ENCODE measurements around the gene ARID4B. TPM values are rescaled to one million over a fixed set of nuclear protein-coding genes. Genes with fewer than 3 reads are reported as not detected.

Gene ARID4B
- total and polyA plus RNA-seq, 5 donors: 10.8 to 22.4 (median 20.7) TPM

DNA sequence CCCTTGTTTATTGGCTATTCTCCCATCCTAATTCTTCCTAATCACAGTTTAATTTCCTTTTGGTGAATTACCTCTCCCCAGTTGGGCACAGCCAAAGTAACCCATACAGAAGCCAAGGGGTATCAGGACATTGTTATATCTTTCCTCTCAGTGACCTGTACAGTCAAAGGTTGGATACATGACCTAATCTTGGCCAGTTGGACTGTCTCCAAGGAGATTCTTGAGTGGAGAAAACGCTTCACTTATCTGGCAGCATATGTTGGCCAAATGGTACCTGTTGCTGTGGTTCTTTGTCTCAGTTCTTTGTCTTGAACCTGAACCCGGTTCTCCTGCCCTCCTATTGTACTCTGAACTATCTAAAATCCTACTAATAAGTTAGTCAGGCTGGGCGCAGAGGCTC lies 23.9 kb upstream of the ARID4B start:
- Histone ChIP-seq H3K27ac (ENCODE audit: low read length) (no peak overlapping the region), H3K4me3 (ENCODE audit: low read length) (no peak overlapping the region), H3K27me3 (ENCODE audit: control insufficient read depth, insufficient read depth) (no peaks in the 10 kb centered on the region), H3K9me3 (ENCODE audit: control insufficient read depth, low read length) (no peaks in the 10 kb centered on the region), H3K4me1 (ENCODE audit: control insufficient read depth, insufficient read depth, low read length) (peaks cover 1% of the 10 kb centered on the region)
- ATAC-seq: peak; percentile 68 to 93
- intact Hi-C loops (cut with DNase I): loop anchor here in 1 of 4 donors (10.0 kb wide), 1 partner anchor 57 kb away; no protein-coding TSS in a partner anchor
- 43% methylated on average over 3 of the region's 3 CpGs for WGBS
- no peak for DNase-seq

DNA sequence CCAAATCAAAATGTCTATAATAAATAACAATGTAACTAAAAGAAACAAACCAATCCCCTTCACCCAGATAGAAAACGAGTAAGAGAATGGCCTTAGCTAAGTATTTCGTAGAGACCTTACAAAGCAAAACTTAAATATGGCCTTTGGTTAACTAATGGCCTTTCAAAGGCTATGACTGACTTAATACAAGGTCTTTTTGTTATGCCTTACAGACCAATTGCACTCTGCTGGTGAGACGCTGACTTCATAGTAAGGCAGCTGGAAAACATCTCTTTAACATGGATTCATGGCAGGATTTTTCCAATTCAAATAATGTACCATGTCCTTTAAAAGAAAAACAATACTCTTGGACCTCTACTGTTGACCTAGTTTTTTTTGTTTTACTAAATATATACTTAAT lies 23.5 kb upstream of the ARID4B start:
- Histone ChIP-seq H3K4me1 (ENCODE audit: control insufficient read depth, insufficient read depth, low read length) (peaks cover 1% of the 10 kb centered on the region), H3K27me3 (ENCODE audit: control insufficient read depth, insufficient read depth) (no peaks in the 10 kb centered on the region), H3K9me3 (ENCODE audit: control insufficient read depth, low read length) (no peaks in the 10 kb centered on the region), H3K27ac (ENCODE audit: low read length) (no peak overlapping the region), H3K4me3 (ENCODE audit: low read length) (no peak overlapping the region)
- DNase-seq (no peak), ATAC-seq (peak in 1 of 2 donors; percentile 37)
- intact Hi-C loops (cut with DNase I): loop anchor here in 1 of 4 donors (10.0 kb wide), 1 partner anchor 57 kb away; no protein-coding TSS in a partner anchor
- WGBS: 75% methylated on average over 3 of the region's 3 CpGs

DNA sequence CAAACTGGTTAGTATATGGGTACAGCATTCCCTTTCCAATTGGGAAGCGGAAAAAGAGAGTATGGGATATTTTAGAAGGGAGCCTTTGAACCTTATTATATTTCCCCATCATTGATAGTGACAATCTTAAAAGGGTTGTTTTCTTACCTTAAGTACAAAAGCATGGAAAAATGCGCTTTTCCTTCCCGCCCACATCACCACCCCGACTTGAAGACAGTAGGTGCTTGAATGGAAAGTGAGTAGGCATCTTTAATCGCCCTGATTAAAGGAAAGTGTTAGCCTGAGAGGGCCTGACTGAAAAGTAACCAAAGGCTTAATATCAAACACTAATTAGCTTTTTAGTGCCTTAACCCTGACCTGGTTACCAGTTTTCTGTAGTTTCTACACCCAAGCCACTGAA lies 15.7 kb upstream of the ARID4B start:
- WGBS: 92% methylated on average over 5 of the region's 5 CpGs
- ATAC-seq (no peak), DNase-seq (no peak)
- Histone ChIP-seq H3K9me3 (ENCODE audit: control insufficient read depth, low read length) (no peaks in the 10 kb centered on the region), H3K27ac (ENCODE audit: low read length) (no peak overlapping the region), H3K4me1 (ENCODE audit: control insufficient read depth, insufficient read depth, low read length) (no peaks in the 10 kb centered on the region), H3K4me3 (ENCODE audit: low read length) (no peak overlapping the region), H3K27me3 (ENCODE audit: control insufficient read depth, insufficient read depth) (no peaks in the 10 kb centered on the region)
- intact Hi-C loops (cut with DNase I): no loop called here

DNA sequence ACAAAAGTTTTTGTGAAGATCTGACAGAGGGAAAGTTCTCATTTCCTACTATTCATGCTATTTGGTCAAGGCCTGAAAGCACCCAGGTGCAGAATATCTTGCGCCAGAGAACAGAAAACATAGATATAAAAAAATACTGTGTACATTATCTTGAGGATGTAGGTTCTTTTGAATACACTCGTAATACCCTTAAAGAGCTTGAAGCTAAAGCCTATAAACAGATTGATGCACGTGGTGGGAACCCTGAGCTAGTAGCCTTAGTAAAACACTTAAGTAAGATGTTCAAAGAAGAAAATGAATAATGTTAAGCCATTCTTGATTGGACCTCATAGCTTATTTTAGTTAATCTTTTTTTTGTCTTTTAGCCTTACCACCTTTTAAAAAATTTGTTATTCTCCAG lies 14.5 kb upstream of the ARID4B start:
- no peak for ATAC-seq
- intact Hi-C loops (cut with DNase I): no loop called here
- Histone ChIP-seq H3K4me1 (ENCODE audit: control insufficient read depth, insufficient read depth, low read length) (no peaks in the 10 kb centered on the region), H3K27ac (ENCODE audit: low read length) (no peak overlapping the region), H3K4me3 (ENCODE audit: low read length) (no peak overlapping the region), H3K9me3 (ENCODE audit: control insufficient read depth, low read length) (no peaks in the 10 kb centered on the region), H3K27me3 (ENCODE audit: control insufficient read depth, insufficient read depth) (no peaks in the 10 kb centered on the region)
- DNase-seq: no peak
- WGBS: 91% methylated on average over 3 of the region's 3 CpGs

DNA sequence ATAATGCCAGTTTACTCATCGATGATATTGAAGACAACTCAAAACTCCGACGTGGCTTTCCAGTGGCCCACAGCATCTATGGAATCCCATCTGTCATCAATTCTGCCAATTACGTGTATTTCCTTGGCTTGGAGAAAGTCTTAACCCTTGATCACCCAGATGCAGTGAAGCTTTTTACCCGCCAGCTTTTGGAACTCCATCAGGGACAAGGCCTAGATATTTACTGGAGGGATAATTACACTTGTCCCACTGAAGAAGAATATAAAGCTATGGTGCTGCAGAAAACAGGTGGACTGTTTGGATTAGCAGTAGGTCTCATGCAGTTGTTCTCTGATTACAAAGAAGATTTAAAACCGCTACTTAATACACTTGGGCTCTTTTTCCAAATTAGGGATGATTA lies 14.1 kb upstream of the ARID4B start:
- Histone ChIP-seq H3K4me1 (ENCODE audit: control insufficient read depth, insufficient read depth, low read length) (no peaks in the 10 kb centered on the region), H3K27me3 (ENCODE audit: control insufficient read depth, insufficient read depth) (no peaks in the 10 kb centered on the region), H3K9me3 (ENCODE audit: control insufficient read depth, low read length) (no peaks in the 10 kb centered on the region), H3K27ac (ENCODE audit: low read length) (peak overlapping the region; percentile 37), H3K4me3 (ENCODE audit: low read length) (no peak overlapping the region)
- whole genome bisulfite sequencing: 55% methylated on average over 6 of the region's 6 CpGs
- ATAC-seq (no peak), DNase-seq (no peak)
- intact Hi-C loops (cut with DNase I): no loop called here

DNA sequence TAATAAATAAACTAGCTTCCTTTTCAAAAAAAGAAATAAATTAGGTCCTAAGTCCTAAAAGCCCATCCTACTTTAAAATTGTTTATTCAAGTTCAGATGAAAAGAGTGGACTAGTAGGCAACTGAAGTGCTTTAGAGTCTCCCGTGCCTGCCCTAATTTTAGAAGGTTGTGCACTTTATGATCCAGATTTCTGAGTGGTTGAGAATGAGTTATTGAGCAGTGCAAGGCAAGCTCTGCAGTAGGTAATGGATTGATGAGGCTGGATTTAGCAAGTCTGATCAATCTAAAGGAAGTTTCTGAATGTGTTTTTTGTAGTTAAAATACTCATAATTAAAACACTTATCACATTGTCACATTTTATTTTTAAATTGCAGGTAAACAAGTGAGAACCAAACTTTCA lies 13.4 kb upstream of the ARID4B start:
- ATAC-seq: no peak

DNA sequence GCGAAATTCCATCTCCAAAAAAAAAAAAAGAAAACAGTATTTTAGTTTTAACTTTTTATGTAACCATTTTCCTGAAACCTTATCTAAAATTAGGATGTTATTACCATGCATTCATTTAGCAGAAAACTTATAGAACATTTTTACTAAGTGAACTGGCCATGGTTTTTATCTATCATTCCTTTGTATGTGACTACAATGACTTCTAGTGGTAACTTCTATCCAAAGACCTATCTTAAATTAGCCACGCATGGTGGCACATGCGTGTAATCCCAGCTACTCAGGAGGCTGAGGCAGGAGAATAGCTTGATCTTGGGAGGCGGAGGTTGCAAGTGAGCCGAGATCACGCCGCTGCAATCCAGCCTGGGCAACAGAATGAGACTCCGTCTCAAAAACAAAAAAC lies 11.8 kb upstream of the ARID4B start:
- Histone ChIP-seq H3K27me3 (ENCODE audit: control insufficient read depth, insufficient read depth) (no peaks in the 10 kb centered on the region), H3K4me1 (ENCODE audit: control insufficient read depth, insufficient read depth, low read length) (no peaks in the 10 kb centered on the region), H3K27ac (ENCODE audit: low read length) (no peak overlapping the region), H3K4me3 (ENCODE audit: low read length) (no peak overlapping the region), H3K9me3 (ENCODE audit: control insufficient read depth, low read length) (no peaks in the 10 kb centered on the region)
- no peak for DNase-seq
- ATAC-seq: no peak
- intact Hi-C loops (cut with DNase I): loop anchor here in 1 of 4 donors (10.0 kb wide), 1 partner anchor 85 kb away; no protein-coding TSS in a partner anchor
- WGBS: 84% methylated on average over 8 of the region's 8 CpGs

More for the DNA sequence above, 13.4 kb upstream of the ARID4B start:
- Histone ChIP-seq H3K4me3 (ENCODE audit: low read length) (no peak overlapping the region), H3K27me3 (ENCODE audit: control insufficient read depth, insufficient read depth) (no peaks in the 10 kb centered on the region), H3K27ac (ENCODE audit: low read length) (no peak overlapping the region), H3K9me3 (ENCODE audit: control insufficient read depth, low read length) (no peaks in the 10 kb centered on the region), H3K4me1 (ENCODE audit: control insufficient read depth, insufficient read depth, low read length) (no peaks in the 10 kb centered on the region)
- DNase-seq: no peak
- intact Hi-C loops (cut with DNase I): no loop called here
- 54% methylated on average over 1 of the region's 1 CpG for WGBS

DNA sequence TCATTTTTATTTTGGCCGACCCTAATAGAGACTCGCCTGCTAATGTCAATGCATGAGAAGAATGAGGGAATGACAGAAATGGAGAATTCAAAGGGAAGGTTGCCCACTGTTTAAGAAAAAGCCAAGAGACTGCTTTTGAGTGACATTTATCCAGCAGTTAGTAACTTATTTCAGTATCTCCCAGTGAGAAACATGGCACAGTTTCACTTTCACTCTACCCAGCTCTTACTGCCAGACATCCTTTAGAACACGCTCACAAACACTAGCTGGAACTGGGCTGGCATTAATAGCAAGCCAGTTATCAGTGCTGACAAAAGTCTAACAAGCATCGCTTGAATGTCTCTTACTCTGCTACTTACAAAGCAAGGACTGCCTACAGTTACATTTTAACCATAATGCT lies 8.9 kb upstream of the ARID4B start:
- DNase-seq: no peak
- Histone ChIP-seq H3K27me3 (ENCODE audit: control insufficient read depth, insufficient read depth) (no peaks in the 10 kb centered on the region), H3K9me3 (ENCODE audit: control insufficient read depth, low read length) (no peaks in the 10 kb centered on the region), H3K4me3 (ENCODE audit: low read length) (no peak overlapping the region), H3K4me1 (ENCODE audit: control insufficient read depth, insufficient read depth, low read length) (no peaks in the 10 kb centered on the region), H3K27ac (ENCODE audit: low read length) (no peak overlapping the region)
- peak; percentile 78 to 89 for ATAC-seq
- intact Hi-C loops (cut with DNase I): loop anchor here in 1 of 4 donors (10.0 kb wide), 1 partner anchor 82 kb away; no protein-coding TSS in a partner anchor
- WGBS: 71% methylated on average over 4 of the region's 4 CpGs

DNA sequence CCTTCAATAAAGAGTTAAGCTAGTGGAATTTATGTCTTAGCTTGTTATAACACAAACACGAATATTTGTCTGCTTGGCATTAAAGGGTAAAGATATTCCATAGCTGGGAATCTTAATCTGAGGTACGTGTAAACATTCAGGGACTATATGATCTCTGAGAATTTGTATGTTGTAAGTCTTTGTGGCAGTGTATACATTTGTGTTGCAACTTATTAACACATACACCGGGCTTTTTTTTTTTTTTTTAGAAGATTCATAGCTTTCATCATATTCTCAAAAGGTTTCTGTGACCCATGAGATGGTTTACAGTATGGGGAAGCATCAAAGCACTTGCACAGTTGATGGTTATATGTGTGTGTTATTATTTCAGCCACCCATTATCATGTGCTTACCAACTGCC lies 3.4 kb upstream of the ARID4B start:
- H3K4me1 ChIP-seq (ENCODE audit: control insufficient read depth, insufficient read depth, low read length): no peaks in the 10 kb centered on the region
- H3K4me3 ChIP-seq (ENCODE audit: low read length): no peak overlapping the region
- ATAC-seq (no peak), DNase-seq (no peak)
- H3K27ac ChIP-seq (ENCODE audit: low read length): no peak overlapping the region
- 46% methylated on average over 3 of the region's 3 CpGs for WGBS
- no peaks in the 10 kb centered on the region for H3K27me3 ChIP-seq (ENCODE audit: control insufficient read depth, insufficient read depth)
- no peaks in the 10 kb centered on the region for H3K9me3 ChIP-seq (ENCODE audit: control insufficient read depth, low read length)
- intact Hi-C loops (cut with DNase I): loop anchor here in 1 of 4 donors (10.0 kb wide), 1 partner anchor 77 kb away; no protein-coding TSS in a partner anchor

DNA sequence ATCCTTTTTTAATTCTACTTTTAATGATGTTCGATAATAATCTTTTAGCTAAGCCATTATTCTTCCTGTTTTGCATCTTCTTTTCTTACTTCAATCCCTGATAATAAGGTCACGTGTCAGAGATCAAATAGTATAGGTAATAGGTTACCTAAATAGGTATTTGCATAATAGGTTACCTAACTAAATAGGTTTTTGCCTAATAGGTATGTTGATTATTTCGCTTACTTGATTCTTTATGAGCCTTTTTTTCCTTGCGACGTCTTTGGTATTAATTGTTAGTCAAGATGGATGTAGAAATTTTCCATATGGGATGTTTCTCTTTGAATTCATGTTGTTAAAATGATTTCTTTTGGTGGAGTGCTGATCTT lies 2.9 kb upstream of the ARID4B start:
- ATAC-seq (no peak), DNase-seq (no peak)
- H3K4me1 ChIP-seq (ENCODE audit: control insufficient read depth, insufficient read depth, low read length): no peaks in the 10 kb centered on the region
- intact Hi-C loops (cut with DNase I): loop anchor here in 1 of 4 donors (10.0 kb wide), 1 partner anchor 76 kb away; no protein-coding TSS in a partner anchor
- H3K27ac ChIP-seq (ENCODE audit: low read length): no peak overlapping the region
- no peaks in the 10 kb centered on the region for H3K9me3 ChIP-seq (ENCODE audit: control insufficient read depth, low read length)
- H3K27me3 ChIP-seq (ENCODE audit: control insufficient read depth, insufficient read depth): no peaks in the 10 kb centered on the region
- 86% methylated on average over 5 of the region's 5 CpGs for WGBS
- H3K4me3 ChIP-seq (ENCODE audit: low read length): no peak overlapping the region

DNA sequence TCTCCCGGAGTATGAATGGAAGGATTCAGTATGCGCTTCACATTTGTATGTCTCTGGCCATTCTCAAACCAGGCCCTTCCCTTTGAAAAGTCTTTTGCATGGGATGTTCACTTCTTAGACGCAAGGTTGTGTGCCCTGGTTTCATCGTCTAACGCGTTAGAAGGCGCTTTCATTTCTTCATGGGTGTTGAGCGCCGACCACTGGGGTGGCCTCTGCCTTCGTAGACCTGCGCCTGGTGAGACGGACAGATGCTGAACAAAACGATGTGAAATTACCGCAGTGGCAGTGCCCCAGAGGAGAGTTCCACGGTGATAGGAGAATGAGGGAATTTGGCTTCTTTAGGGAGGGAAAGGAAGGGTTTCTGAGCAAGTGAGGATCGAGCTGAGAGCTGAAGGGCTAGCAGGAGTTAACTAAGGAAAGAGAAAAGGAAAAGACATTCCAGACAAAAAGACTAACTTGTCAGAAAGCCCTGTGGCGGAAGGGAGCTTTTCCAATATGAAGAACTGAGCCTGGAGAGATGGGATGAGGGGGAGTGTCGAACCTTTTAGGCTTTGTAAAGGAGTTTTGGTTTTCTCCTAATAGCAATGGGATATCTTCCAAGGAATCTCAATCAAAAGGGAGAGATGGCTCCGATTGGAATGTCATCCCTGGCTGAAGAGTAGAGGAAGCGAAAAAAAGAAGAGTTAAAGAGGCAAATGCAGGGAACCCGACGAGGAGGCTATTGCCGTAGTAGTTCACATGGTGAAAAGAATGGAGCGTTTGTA lies 1.3 kb upstream of the ARID4B start:
- intact Hi-C loops (cut with DNase I): loop anchor here in 1 of 4 donors (10.0 kb wide), 1 partner anchor 55 kb away; no protein-coding TSS in a partner anchor
- H3K27me3 ChIP-seq (ENCODE audit: control insufficient read depth, insufficient read depth): no peaks in the 10 kb centered on the region
- H3K4me1 ChIP-seq (ENCODE audit: control insufficient read depth, insufficient read depth, low read length): no peaks in the 10 kb centered on the region
- no peaks in the 10 kb centered on the region for H3K9me3 ChIP-seq (ENCODE audit: control insufficient read depth, low read length)
- ATAC-seq: no peak
- peak overlapping the region; percentile 91 for H3K27ac ChIP-seq (ENCODE audit: low read length)
- 2% methylated on average over 24 of the region's 24 CpGs for WGBS
- H3K4me3 ChIP-seq (ENCODE audit: low read length): peak overlapping the region; percentile 85
- DNase-seq: peak in 2 of 3 donors; percentile 48 to 56
